IMR-90 (cell line): ENCODE results near the gene KCNQ5.

Source experiments
- CTCF ChIP-seq: conservative IDR thresholded peaks from 2 replicates; pipeline ENCODE4 v1.5.1; 2012; ENCODE audit warnings: mild to moderate bottlenecking, low read depth, low read length, improper control_type of control experiment
- MAZ ChIP-seq: IDR thresholded peaks from 2 replicates; pipeline ENCODE4 v1.6.1; 2012; ENCODE audit warnings: low read depth, mild to moderate bottlenecking, low read length, improper control_type of control experiment, moderate library complexity, borderline replicate concordance
- RFX5 ChIP-seq: IDR thresholded peaks from 2 replicates; pipeline ENCODE4 v1.8.0; 2012; ENCODE audit warnings: low read depth, mild to moderate bottlenecking, low read length, moderate library complexity
- SMC3 ChIP-seq: fragments of 150-350 bp; IDR thresholded peaks from 2 replicates; pipeline ENCODE4 v1.6.1; 2016; ENCODE audit warnings: low read depth, mild to moderate bottlenecking, antibody characterized with exemption, low read length, moderate library complexity

GRCh38 chr6:72640615-72640930, 18.7 kb downstream of the KCNQ5 start:
- TF ChIP-seq MAZ = no peak
- TF ChIP-seq CTCF = no peak
- no peak for TF ChIP-seq SMC3
- TF ChIP-seq RFX5 = no peak
